Kidney epithelial cell (primary cell): Measurements from ENCODE around the gene PCDHGA4. TPM values are rescaled to one million over a fixed set of nuclear protein-coding genes. Genes with fewer than 3 reads are reported as not detected.
"Not testable (repeated sequence)": the region's sequence is repeated elsewhere in the genome, so short reads cannot be mapped to it uniquely, and the experiment has no call there.

Experiments
- DNase-seq: peaks from one replicate; pipeline ENCODE4 v3.0.0-alpha.2; 2010; ENCODE audit warnings: low read depth
- H3K27me3 ChIP-seq: 2 replicates; pipeline ENCODE4 v1.6.0; 2011; ENCODE audit warnings: low read length; ENCODE audit not compliant: control insufficient read depth, insufficient read depth
- H3K36me3 ChIP-seq: 2 replicates; pipeline ENCODE4 v1.5.1; 2011; ENCODE audit warnings: low read length; ENCODE audit not compliant: control insufficient read depth, insufficient read depth
- H3K4me3 ChIP-seq: 2 replicates; pipeline ENCODE4 v1.5.1; 2011; ENCODE audit warnings: low read depth, mild to moderate bottlenecking, control low read depth, low read length
- total RNA-seq: library from RNA; depleted of rRNA; stranded (reverse); fragments of >200 nt; gene quantifications from 2 replicates; pipeline ENCODE4 v1.2.3, GENCODE V29; 2015
- TF ChIP-seq, protein P1 (sequence below): IDR thresholded peaks from 2 replicates; pipeline ENCODE4 v1.5.1; 2011; ENCODE audit warnings: mild to moderate bottlenecking, moderate library complexity, low read length, control low read depth, inconsistent platforms; ENCODE audit not compliant: insufficient read depth, poor library complexity, severe bottlenecking

Gene PCDHGA4
- total RNA-seq, 1 donor from 2014 or later = 3.6 TPM

DNA sequence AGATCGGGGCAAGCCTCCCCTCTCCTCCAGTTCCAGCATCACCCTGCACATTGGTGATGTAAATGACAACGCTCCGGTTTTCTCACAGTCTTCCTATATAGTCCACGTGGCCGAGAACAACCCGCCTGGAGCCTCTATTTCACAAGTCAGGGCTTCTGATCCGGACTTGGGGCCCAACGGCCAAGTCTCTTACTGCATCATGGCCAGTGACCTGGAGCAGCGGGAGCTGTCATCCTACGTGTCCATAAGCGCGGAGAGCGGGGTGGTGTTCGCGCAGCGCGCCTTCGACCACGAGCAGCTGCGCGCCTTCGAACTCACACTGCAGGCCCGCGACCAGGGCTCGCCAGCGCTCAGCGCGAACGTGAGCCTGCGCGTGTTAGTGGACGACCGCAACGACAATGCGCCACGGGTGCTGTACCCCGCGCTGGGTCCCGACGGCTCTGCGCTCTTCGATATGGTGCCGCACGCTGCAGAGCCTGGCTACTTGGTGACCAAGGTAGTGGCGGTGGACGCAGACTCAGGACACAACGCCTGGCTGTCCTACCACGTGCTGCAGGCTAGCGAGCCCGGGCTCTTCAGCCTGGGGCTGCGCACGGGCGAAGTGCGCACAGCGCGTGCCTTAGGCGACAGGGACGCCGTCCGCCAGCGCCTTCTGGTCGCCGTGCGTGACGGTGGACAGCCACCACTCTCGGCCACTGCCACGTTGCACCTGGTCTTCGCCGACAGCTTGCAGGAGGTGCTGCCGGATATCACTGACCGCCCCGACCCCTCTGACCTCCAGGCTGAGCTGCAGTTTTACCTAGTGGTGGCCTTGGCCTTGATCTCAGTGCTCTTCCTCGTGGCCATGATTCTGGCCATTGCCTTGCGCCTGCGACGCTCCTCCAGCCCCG, 34.6 kb downstream of the PCDHGA4 start:
- no peak for DNase-seq
- Histone ChIP-seq H3K27me3 (peaks cover 15% of the 10 kb centered on the region), H3K4me3 (no peak overlapping the region), H3K36me3 (no peaks in the 10 kb centered on the region)
- TF ChIP-seq, protein P1, sequence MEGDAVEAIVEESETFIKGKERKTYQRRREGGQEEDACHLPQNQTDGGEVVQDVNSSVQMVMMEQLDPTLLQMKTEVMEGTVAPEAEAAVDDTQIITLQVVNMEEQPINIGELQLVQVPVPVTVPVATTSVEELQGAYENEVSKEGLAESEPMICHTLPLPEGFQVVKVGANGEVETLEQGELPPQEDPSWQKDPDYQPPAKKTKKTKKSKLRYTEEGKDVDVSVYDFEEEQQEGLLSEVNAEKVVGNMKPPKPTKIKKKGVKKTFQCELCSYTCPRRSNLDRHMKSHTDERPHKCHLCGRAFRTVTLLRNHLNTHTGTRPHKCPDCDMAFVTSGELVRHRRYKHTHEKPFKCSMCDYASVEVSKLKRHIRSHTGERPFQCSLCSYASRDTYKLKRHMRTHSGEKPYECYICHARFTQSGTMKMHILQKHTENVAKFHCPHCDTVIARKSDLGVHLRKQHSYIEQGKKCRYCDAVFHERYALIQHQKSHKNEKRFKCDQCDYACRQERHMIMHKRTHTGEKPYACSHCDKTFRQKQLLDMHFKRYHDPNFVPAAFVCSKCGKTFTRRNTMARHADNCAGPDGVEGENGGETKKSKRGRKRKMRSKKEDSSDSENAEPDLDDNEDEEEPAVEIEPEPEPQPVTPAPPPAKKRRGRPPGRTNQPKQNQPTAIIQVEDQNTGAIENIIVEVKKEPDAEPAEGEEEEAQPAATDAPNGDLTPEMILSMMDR = no peak

DNA sequence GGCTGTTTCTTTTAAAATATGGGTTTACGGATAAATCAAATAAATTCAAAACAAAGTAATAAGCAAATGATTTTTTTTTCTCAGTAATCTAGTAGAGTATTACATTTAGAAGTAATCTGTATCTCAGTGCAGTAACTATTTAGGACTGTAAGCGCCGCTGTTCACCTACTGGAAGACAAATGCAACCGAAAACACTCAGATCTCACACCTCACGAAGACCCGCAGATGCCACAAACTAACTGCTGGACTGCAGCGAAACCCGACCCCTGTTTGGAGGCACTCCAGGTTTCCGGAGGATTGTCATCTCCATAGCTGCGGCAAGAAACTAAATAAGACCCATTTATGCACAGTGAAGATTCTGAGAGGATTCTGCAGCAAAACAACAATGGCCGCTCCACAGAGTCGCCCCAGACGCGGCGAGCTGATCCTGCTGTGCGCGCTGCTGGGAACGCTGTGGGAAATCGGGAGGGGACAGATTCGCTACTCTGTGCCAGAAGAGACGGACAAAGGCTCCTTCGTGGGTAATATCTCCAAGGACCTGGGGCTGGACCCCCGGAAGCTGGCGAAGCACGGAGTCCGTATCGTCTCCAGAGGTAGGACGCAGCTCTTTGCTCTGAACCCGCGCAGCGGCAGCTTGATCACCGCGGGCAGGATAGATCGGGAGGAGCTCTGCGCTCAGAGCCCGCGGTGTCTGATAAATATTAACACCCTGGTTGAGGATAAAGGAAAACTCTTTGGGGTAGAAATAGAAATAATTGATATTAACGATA, 37.8 kb downstream of the PCDHGA4 start, which contains the start of gene PCDHGA8:
PCDHGA8 (plus strand) TSS at position 205 of the 770 bp plus-strand sequence; CDS start at position 386, 181 bp downstream.
- TF ChIP-seq, protein P1 = no peak
- no peaks in the 10 kb centered on the region for H3K36me3 ChIP-seq
- H3K27me3 ChIP-seq = peaks cover 14% of the 10 kb centered on the region
- no peak for DNase-seq
- H3K4me3 ChIP-seq = no peak within 1 kb of the TSS

GRCh38 chr5:141393267-141393666, 38.4 kb downstream of the PCDHGA4 start:
- H3K36me3 ChIP-seq = no peaks in the 10 kb centered on the region
- no peak overlapping the region for H3K4me3 ChIP-seq
- DNase-seq = no peak
- TF ChIP-seq, protein P1 = no peak
- H3K27me3 ChIP-seq = peaks cover 14% of the 10 kb centered on the region

DNA sequence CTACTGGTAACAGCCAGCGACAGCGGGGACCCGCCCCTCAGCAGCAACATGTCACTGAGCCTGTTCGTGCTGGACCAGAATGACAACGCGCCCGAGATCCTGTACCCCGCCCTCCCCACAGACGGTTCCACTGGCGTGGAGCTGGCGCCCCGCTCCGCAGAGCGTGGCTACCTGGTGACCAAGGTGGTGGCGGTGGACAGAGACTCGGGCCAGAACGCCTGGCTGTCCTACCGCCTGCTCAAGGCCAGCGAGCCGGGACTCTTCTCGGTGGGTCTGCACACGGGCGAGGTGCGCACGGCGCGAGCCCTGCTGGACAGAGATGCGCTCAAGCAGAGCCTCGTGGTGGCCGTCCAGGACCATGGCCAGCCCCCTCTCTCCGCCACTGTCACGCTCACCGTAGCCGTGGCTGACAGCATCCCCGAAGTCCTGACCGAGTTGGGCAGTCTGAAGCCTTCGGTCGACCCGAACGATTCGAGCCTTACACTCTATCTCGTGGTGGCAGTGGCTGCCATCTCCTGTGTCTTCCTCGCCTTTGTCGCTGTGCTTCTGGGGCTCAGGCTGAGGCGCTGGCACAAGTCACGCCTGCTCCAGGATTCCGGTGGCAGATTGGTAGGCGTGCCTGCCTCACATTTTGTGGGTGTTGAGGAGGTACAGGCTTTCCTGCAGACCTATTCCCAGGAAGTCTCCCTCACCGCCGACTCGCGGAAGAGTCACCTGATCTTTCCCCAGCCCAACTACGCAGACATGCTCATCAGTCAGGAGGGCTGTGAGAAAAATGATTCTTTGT, 39.8 kb downstream of the PCDHGA4 start:
- H3K4me3 ChIP-seq, H3K36me3 ChIP-seq, DNase-seq: not testable (repeated sequence)
- H3K27me3 ChIP-seq = peaks cover 12% of the 10 kb centered on the region

DNA sequence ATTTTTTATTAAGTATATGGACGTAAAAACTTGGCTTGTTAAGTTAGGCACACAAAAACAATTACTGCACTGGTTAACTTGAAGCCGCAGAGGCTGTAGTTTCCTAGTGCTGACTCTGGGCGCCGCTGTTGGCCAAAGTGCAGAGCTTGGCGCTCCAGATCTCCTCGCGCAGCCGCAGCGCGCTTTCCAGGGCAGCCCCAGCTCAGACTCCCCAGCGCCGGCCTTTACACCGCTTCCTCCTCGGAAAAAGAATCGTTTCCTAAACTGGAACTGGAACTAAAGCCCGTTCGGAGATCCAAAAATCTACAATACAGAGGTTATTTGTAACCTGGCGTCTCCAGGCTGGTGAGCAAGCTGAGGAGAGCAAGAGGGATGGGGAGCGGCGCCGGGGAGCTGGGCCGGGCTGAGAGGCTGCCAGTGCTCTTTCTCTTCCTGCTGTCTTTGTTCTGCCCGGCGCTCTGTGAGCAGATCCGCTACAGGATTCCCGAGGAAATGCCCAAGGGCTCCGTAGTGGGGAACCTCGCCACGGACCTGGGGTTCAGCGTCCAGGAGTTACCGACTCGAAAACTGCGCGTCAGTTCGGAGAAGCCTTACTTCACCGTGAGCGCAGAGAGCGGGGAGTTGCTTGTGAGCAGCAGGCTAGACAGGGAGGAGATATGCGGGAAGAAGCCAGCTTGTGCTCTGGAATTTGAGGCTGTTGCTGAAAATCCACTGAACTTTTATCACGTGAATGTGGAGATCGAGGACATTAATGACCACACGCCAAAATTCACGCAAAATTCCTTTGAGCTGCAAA, 43.1 kb downstream of the PCDHGA4 start, which contains the start of gene PCDHGB5:
PCDHGB5 (plus strand) TSS at position 192 of the 796 bp plus-strand sequence; CDS start at position 373, 181 bp downstream.
- Histone ChIP-seq H3K27me3 (peaks cover 17% of the 10 kb centered on the region), H3K4me3 (peak within 1 kb of the TSS; percentile 30)
- TF ChIP-seq, protein P1 = peak; percentile 58
- not testable (repeated sequence) for DNase-seq, H3K36me3 ChIP-seq
